Measurements from ENCODE around the gene ATP11B.

The ATP11B gene

GRCh38 chr3:182936918-182937285 is 143.6 kb downstream of the ATP11B start:
- H3K4me3 ChIP-seq (ENCODE audit: low read depth, low read length) = no peak overlapping the region
- no peaks in the 10 kb centered on the region for H3K36me3 ChIP-seq (replicated peaks)
- in situ Hi-C loops (cut with HindIII; ENCODE audit: low pct_ligation_motif_present, low sequenced_read_pairs) = no loop called here
- no peaks in the 10 kb centered on the region for H3K27me3 ChIP-seq (replicated peaks)
- no peak for DNase-seq
- no peak for TF ChIP-seq CTCF (IDR thresholded peaks at IDR 0.05; ENCODE audit: low read depth, low read length, missing control alignments)
- H3K27ac ChIP-seq = no peak overlapping the region

- in situ Hi-C loops (cut with HindIII; ENCODE audit: low pct_ligation_motif_present, low sequenced_read_pairs) = no loop called here
- TF ChIP-seq CTCF (IDR thresholded peaks at IDR 0.05; ENCODE audit: low read depth, low read length, missing control alignments) = no peak
- Histone ChIP-seq H3K27ac (no peak overlapping the region), H3K27me3 (replicated peaks) (no peaks in the 10 kb centered on the region), H3K36me3 (replicated peaks) (no peaks in the 10 kb centered on the region), H3K4me3 (ENCODE audit: low read depth, low read length) (no peak overlapping the region)
- DNase-seq = no peak
These were observed 144.2 kb downstream of the ATP11B start for GRCh38 chr3:182937293-182938051.

GRCh38 chr3:182940266-182940808 is 147.0 kb downstream of the ATP11B start:
- no peak for TF ChIP-seq CTCF (IDR thresholded peaks at IDR 0.05; ENCODE audit: low read depth, low read length, missing control alignments)

GRCh38 chr3:182941719-182942118 is 148.4 kb downstream of the ATP11B start:
- H3K27me3 ChIP-seq (replicated peaks) = no peaks in the 10 kb centered on the region
- no peak overlapping the region for H3K4me3 ChIP-seq (ENCODE audit: low read depth, low read length)
- H3K27ac ChIP-seq = no peak overlapping the region
- no peak for TF ChIP-seq CTCF (IDR thresholded peaks at IDR 0.05; ENCODE audit: low read depth, low read length, missing control alignments)
- no peak for DNase-seq
- in situ Hi-C loops (cut with HindIII; ENCODE audit: low pct_ligation_motif_present, low sequenced_read_pairs) = no loop called here
- H3K36me3 ChIP-seq (replicated peaks) = peaks cover 7% of the 10 kb centered on the region

More at GRCh38 chr3:182940266-182940808, 147.0 kb downstream of the ATP11B start:
- Histone ChIP-seq H3K36me3 (replicated peaks) (no peaks in the 10 kb centered on the region), H3K27ac (no peak overlapping the region), H3K4me3 (ENCODE audit: low read depth, low read length) (no peak overlapping the region), H3K27me3 (replicated peaks) (no peaks in the 10 kb centered on the region)
- in situ Hi-C loops (cut with HindIII; ENCODE audit: low pct_ligation_motif_present, low sequenced_read_pairs) = no loop called here
- no peak for DNase-seq

GRCh38 chr3:182947888-182948287 is 154.6 kb downstream of the ATP11B start:
- H3K27me3 ChIP-seq (replicated peaks) = no peaks in the 10 kb centered on the region
- TF ChIP-seq CTCF (IDR thresholded peaks at IDR 0.05; ENCODE audit: low read depth, low read length, missing control alignments) = no peak
- in situ Hi-C loops (cut with HindIII; ENCODE audit: low pct_ligation_motif_present, low sequenced_read_pairs) = no loop called here
- H3K4me3 ChIP-seq (ENCODE audit: low read depth, low read length) = no peak overlapping the region
- peaks cover 10% of the 10 kb centered on the region for H3K36me3 ChIP-seq (replicated peaks)
- H3K27ac ChIP-seq = no peak overlapping the region
- no peak for DNase-seq
